Endometrial microvascular endothelial cells (primary cell): Measurements from ENCODE around the gene CLBA1. TPM values are rescaled to one million over a fixed set of nuclear protein-coding genes. Genes with fewer than 3 reads are reported as not detected.
"Not testable (repeated sequence)": the region's sequence is repeated elsewhere in the genome, so short reads cannot be mapped to it uniquely, and the experiment has no call there.

Experiments
- in situ Hi-C: cut with HindIII; loops from 2 replicates; pipeline ENCODE4 v1.10.0; 2017; ENCODE audit warnings: low sequenced_read_pairs, low pct_unique_long_range_greater_than_20kb; ENCODE audit errors: inconsistent ontology term
- total RNA-seq: library from RNA; depleted of rRNA; stranded (reverse); fragments of >200 nt; gene quantifications from one replicate; pipeline ENCODE4 v1.2.3, GENCODE V29; 2015; ENCODE audit errors: inconsistent ontology term

The CLBA1 gene
- total RNA-seq, 1 donor from 2014 or later = 5.0 TPM

- in situ Hi-C loops = not testable (repeated sequence)
Measured at GRCh38 chr14:104945986-104946965, 39.3 kb upstream of the CLBA1 start.

GRCh38 chr14:104947201-104947600, 38.4 kb upstream of the CLBA1 start:
- in situ Hi-C loops = not testable (repeated sequence)

GRCh38 chr14:104947881-104948735, 37.5 kb upstream of the CLBA1 start:
- in situ Hi-C loops = not testable (repeated sequence)

GRCh38 chr14:104948736-104949031, 36.9 kb upstream of the CLBA1 start:
- in situ Hi-C loops = no loop called here

GRCh38 chr14:104949406-104949955, 36.1 kb upstream of the CLBA1 start:
- in situ Hi-C loops = not testable (repeated sequence)

GRCh38 chr14:104950021-104950420, 35.6 kb upstream of the CLBA1 start:
- in situ Hi-C loops = no loop called here

GRCh38 chr14:104950701-104951100, 34.9 kb upstream of the CLBA1 start:
- in situ Hi-C loops = not testable (repeated sequence)

- in situ Hi-C loops = not testable (repeated sequence)
Measured at GRCh38 chr14:104951863-104952657, 33.5 kb upstream of the CLBA1 start.

GRCh38 chr14:104953097-104953496, 32.5 kb upstream of the CLBA1 start:
- in situ Hi-C loops = no loop called here

- in situ Hi-C loops = no loop called here
Measured at GRCh38 chr14:104953896-104954656, 31.5 kb upstream of the CLBA1 start.

- in situ Hi-C loops = no loop called here
Measured at GRCh38 chr14:104954746-104955395, 30.7 kb upstream of the CLBA1 start.

GRCh38 chr14:104955396-104955770, 30.2 kb upstream of the CLBA1 start:
- in situ Hi-C loops = no loop called here

- in situ Hi-C loops = no loop called here
Measured at GRCh38 chr14:104956290-104956890, 29.2 kb upstream of the CLBA1 start.

GRCh38 chr14:104957146-104958113, 28.2 kb upstream of the CLBA1 start:
- in situ Hi-C loops = no loop called here

- in situ Hi-C loops = no loop called here
Measured at GRCh38 chr14:104964546-104964945, 21.0 kb upstream of the CLBA1 start.

- in situ Hi-C loops = no loop called here
Measured at GRCh38 chr14:104965561-104966231, 19.9 kb upstream of the CLBA1 start.
